HG03097 (cell line): Measurements from ENCODE around the gene PARP8.
A peak's percentile ranks its signal among the peaks of the same experiment; 100 is the strongest.
"Not testable (repeated sequence)": the region's sequence is repeated elsewhere in the genome, so short reads cannot be mapped to it uniquely, and the experiment has no call there.

Experiments
- ATAC-seq: cut with Tn5 transposase; IDR thresholded peaks from one replicate; pipeline ENCODE4 v1.9.1; 2021; ENCODE audit not compliant: unreplicated experiment, low FRiP score

PARP8 gene

DNA sequence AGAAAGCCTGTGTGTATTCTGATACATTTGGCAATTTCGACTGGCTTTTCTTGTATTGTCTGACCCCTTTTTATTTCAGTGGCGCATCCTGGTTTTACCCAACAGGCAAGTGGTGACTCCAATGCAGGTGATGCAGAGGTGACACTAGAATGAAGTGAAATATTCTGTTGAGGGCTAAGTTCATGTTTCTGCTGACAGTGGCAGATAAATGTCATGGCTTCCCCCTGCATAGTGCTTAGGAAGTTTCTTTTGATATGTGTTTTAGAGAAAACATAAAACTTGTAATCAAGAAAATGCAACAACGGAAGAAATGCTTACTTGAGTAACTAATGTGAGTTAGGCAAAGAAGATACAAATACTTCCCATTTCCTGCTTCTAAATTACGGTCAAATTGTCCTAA lies 13.1 kb downstream of the PARP8 start:
- not testable (repeated sequence) for ATAC-seq

DNA sequence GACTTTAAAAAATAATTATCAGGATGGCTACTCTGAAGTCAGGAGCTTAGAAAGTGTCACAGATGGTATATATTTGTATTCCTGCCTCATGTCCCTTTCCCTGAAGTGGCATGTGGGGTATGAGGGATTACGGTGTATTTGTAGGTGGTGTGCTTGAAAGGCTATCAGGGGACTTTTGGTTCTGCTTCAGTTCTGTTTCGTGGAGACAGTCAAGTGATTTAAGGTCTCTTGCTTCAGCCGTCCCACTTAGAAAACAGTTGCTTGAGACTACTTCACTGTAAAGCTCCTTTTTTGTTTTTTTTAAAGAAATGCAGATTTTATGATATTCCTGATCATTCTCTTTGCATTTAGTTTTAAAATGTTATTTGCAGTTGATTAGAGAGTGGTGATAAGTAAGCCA lies 18.3 kb downstream of the PARP8 start:
- no peak for ATAC-seq

DNA sequence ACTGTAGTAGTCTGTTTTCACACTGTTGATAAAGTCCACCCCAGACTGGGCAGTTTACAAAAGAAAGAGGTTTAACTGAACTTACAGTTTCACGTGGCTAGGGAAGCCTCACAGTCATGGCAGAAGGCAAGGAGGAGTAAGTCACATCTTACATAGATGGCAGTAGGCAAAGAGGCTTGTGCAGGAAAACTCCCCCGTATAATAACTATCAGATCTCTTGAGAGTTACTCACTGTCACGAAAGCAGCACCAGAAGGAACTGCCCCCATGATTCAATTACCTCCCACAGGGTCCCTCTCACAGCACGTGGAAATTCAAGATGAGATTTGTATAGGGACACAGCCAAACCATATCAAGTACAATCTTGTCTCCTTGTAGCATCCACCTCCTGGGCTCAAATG lies 21.1 kb downstream of the PARP8 start:
- no peak for ATAC-seq

DNA sequence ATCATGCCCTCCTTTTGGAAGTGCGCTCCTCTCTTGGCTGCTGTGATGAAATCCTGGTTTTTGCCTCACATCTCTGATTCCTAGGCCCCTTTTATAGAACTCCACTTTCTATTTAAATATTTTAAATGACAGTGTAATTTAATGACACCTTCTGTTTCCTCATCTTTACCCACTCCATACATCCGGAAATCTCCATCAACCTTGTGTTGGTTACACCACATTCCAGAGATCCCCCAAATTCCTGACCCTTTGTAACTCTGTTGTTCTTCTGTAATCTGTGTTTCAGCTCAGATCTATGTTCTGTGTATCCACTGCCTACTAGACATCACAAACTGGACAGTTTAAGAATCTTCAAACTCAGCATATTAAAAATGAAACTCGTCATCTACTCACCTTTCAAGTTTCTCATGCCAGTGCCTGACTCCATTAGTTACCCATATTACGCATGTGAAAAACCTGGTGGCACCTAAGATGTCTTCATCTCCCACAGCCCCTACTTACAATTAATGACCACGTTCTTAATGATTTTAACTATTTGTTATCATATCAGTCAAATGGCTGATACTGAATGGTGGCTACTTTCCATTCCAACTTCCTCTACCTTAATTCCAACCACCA lies 25.1 kb downstream of the PARP8 start:
- no peak for ATAC-seq

DNA sequence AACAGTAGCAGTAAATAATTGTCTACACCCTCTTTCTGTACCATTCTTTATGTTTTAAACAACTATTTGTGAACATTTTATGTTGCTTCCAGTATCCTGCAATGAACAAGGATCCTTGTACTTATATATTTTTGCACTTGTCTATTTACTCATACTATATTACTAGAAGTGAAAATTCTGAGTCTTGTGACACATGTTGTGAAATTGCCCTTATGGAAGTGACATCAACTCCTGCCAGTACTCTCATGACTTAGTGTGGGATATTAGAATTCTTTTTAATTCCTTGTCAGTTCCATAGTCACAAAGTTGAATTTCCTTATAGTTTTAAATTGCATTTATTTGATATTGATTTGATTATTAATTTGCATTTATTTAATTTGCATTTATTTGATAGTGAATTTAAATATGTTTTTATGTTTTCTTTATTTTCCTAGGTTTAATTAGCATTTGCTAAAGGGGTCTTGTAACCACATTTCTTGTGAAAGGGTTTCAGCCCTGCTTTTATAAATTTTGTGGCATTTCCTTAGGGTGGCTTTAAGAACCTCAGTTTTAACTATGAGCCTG lies 27.7 kb downstream of the PARP8 start:
- ATAC-seq = no peak

DNA sequence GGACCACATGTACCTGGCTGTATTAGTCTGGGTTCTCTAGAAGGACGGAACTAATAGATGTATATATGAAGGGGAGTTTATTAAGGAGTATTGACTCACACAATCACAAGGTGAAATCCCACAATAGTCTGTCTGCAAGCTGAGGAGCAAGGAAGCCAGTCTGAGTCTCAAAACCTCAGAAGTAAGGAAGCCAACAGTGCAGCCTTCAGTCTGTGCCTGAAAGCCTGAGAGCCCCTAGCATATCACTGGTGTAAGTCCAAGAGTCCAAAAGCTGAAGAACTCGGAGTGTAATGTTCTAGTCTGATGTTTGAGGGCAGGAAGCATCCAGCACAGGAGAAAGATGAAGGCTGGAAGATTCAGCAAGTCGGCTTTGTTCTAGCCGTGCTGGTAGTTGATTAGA lies 28.2 kb downstream of the PARP8 start:
- not testable (repeated sequence) for ATAC-seq

DNA sequence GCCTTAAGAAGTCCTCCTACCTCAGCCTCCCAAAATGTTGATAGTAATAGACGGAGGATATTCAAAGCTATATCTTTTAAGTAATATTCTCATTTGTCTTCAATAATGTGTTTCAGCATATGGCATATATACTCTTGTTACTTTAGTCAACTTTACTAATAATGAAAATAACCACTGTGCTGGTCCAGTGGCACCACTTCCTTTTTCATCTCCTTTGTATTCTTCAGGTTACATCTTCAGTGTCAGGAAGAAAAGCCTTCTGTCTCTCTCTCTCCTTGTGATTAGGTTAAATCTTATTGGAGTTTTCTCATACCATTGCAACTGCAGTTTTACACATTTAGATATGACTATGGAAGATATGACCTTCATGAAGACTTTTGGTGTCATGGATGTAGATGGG lies 31.3 kb downstream of the PARP8 start:
- ATAC-seq = peak; percentile 55

DNA sequence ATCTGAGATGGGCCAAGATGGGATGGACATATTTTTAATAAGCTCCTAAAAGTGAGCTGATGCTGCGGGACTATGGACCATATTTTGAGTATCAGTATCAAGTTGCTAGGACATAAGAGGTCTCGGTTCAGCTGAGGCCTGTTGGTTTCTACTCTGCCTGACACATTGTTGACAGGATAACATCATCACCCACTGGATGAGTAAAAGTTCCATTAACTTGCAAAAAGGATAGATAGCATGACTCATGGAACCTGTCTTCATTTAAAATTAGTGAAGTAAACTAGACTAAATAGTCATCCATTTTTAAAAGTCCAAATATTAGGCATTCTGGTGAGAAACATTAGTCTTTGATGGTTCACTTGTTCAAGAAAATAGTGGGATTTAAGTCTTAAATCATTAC lies 33.3 kb downstream of the PARP8 start:
- ATAC-seq = no peak

DNA sequence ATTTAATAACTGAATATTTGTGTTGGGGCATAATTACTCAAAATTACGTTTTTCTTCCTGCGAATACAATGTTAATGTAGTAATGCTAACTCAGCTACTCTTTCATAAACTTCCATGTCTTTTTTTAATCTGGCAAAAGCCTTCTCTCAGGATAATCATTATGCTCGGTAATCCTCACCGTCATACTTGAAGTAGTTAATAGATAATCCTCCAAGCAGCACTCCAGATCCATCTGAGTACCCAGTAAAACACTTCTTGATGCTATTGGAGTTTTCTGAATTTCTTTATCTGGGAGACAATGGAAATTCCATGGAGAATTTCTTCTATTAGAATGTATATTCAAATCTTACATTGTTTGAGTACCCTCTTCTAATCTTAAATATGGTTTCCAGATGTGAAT lies 34.3 kb downstream of the PARP8 start:
- no peak for ATAC-seq

DNA sequence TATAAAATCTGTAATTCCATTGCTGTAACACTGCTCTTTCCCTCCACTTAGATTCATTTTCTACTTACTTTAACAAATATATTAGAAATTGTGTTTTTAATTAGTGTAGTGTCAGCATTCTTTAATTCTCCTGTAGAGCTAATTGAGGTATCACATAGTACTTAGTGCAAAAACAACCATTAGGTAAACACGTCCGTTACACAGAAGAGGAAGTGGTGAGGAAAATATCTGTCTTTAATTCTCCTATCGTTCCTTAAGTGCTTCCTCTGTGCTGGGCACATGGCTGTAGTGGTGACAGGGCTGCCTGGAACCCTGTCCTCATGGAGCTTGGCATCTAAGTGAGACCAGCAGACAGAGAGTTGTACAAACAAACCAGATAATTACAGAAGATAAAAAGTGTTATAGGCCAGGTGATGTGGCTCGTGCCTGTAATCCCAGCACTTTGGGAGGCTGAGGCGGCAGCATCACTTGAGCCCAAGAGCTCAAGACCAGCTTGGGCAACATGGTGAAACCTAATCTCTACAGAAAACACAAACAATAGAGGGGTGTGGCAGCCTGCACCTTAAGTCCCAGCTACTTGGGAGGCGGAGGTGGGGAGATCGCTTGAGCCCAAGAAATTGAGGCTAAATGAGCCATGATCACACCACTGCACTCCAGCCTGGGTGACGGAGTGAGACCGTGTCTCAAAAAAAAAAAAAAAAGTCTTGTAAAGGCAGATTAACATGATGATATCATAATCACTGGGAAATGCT lies 36.4 kb downstream of the PARP8 start:
- ATAC-seq = no peak

DNA sequence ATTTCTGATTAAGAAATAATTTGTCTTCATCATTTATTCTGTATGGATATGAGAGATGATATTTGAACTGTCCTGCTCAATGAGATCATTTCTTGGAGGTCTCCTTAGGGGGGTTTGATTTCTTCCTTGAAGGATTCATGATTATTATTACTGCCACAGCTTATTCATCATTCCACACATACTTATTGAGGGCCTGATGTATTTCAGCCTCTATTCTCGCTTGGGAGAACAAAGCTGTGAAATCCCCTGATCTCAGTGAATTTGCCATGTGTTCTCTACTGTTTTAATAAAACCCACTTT lies 36.9 kb downstream of the PARP8 start:
- no peak for ATAC-seq

DNA sequence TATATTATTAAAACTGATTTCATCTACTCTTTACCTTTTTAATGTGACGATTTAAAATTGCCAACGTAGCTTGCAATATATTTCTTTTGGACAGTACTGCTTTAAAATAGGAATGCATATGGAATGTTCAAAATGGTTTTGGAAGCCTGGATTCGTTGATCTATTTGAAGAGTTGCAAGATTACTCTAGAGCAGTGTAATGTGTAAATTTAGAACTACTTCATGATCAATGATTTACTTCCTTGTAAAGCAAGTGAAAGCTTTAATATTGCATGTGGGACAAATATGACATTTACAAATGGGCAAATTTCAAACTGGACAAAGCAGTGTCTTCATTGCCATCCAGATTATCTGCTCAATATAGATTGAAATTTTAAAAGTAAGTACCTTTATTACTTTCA lies 38.3 kb downstream of the PARP8 start:
- no peak for ATAC-seq

DNA sequence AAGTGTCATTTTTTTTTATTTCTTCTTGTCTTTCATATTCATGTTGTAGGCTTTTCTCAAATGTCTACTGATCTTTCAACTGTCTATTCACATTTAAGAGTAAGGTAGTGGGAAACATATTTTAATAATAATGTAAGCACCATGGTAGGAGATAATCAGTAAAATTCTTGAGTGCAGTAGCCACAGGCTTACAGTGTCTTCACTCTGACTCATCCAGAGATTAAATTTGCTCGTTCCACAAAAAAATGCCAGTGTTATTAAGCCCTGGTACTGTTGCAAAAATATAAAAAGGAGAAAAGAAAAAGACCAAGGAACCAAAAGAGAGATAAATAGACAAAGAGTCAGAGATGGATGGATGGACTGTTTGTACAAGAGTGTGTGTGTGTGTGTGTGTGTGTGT lies 43.0 kb downstream of the PARP8 start:
- no peak for ATAC-seq

DNA sequence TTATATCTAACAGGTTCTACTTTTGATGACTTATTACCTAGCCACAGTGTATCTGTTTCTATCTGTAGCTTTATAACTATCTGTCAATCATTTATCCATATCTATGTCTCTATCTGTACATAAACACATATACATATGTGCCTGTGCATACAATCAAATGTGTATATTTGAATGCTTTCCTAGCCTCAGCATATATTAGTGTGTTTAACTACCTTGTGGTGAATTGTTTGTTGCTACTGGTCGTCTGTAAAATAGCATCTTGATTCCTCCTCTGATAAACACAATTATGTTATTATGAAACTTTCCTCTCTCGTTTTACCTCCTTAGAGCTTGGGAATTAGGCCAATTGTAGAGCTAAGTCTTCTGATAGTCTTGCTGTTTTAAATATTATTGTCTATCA lies 44.4 kb downstream of the PARP8 start:
- peak; percentile 27 for ATAC-seq

DNA sequence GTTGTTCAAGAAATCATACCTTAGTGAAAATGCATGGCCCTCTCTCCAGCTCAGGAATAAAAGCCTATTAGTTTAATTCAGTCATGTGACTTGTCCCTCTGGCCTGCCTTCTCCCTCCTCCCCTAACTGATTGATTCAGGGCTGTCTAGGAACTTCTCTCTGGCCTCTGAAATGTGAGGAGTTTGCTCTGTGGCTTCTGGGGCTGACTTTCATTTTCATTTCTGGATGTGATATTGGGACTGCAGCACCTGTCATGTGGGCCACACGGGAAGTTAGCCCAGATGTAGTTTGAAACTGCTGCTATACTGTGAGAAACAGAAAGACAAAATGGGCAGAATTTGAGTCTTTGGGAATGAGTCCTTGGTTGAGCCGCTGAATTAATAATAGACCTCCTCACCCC lies 44.8 kb downstream of the PARP8 start:
- ATAC-seq = peak; percentile 95

DNA sequence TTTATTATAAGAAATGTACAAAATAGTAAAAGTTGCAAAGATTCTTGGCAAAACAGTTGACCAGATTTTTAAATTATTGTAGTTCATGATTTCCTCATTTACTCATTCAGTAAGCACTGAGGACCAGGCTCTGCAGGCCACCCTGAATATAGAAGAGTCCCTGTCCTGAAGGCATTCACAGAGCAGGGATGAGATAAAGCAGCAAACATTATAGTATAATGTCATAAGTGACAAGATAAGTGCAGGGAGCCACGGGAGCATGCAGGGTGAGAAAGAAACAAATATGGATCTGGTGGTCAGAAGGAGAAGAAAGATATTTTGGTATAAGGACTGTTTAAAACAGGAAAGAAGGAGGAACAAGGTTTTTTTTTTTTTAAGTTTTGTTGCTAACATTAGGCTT lies 46.0 kb downstream of the PARP8 start:
- no peak for ATAC-seq

DNA sequence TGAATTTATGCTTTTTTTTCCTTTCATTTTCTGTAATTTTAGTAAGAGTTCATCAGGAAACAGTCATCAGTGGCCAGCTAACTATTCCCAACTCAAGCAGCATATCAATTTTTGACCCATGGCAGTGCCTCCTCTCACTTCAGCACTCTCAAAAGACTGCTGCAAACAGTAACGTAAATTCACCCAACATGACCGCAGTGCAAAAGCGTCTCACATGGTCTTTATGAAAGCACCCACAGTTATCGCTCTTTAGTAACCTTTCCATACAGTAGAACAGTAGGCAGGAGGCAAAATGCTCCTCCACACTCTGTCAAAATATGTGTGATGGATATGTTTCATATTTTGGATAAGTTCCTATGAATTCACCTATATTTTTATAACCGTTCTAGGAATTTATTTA lies 48.6 kb downstream of the PARP8 start:
- ATAC-seq = no peak

DNA sequence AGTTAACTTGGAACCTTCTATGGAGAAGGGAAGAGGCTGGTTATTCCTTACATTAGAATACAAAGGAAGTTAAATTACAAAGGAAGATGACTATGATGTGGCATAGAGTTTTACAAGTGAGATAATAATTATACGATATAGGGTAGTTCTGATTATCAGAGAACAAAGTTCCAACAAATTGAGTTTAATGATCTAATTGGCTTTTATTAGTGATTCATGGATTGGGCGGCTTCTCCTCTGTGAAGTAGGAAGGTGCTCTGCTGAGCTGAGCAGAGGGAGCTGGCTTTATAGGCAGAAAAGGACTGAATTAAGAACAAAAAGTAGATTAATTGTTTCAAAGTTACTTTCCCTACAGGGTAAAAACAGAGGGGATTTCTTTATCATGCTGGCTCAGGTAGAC lies 49.7 kb downstream of the PARP8 start:
- no peak for ATAC-seq

DNA sequence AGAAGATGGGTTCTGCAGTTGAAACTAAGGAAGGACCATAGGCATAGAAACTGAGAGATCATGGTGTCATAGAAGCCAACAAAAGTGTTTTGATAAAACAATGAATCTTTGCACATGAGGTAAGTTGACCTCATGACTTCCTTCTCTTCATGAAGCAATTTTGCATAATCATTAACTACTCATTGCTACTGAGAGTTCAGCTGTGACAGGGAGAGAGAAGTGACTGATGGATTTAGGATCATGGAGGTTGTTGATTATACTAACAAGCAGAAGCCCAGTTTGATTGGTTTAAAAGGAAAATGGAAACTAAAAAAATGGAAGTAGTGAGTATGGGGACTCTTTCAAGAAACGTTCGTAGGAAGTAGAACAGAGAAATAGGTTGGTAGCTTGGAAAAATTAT lies 51.2 kb downstream of the PARP8 start:
- ATAC-seq = peak; percentile 65

DNA sequence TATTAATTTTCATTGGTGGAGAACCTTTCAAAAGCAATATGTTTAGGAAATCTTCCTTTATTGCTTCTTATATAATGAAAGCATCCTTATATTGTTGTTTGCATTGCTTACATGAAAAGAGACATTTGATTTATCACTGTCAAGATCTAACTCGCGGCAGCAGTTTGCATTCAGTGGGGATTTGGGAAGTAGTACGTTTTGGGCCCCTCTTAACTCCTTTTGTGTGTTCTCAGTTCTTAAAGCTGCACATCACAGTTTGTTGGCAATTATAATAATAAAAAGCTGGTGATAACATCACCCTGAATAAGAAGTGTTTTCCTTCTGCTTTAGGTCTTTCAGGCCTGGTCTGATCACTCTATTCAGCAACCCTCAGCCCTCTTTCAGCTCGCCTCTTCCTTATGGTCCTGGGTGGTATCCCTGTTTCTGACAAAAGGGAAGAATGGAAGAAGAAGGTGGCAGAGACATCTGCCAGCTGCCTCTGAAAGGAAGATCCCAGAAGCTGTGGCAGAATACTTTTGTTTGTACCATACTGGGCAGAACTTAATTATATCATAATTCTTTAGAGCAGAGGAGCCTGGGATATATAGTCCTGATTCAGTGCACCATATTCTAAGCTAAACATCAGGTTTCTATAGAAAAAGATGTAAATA lies 53.7 kb downstream of the PARP8 start:
- ATAC-seq = no peak

DNA sequence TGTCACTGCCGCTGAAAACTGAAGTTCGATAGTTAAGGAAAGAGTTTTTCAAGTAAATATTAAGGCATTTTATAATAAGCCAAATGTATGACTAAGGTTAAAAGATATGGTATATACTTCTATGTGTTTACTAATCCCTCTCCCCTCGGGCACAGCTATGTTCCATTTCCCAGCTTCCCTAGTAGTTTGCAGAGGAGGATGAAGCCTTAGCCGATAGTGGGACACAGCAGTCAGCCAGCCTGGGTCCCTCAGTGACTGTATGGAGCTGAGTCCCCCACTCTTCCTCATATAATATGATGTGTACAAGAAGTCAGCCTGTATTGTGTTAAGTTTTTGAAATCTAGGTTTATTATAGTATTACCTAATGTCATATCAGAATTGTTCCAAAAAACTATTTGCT lies 55.8 kb downstream of the PARP8 start:
- ATAC-seq = no peak

DNA sequence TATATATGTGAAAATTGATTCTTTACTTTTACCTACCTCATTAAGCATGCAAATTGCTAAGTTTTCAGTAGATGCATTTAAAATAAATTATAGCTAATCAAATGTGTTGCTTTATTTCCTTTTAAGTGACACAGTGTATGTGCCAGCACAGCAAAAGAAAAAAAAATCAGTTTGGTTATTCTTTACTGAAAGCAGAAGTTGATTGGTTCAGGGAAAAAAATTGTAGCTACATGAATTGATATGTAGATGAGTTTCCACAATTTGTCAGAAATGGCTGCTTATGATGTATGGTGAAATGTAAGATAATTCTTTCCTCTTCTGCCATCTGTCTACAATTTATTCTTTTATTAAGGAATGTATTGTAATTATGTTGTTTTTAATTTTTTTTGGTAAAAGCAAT lies 57.8 kb downstream of the PARP8 start:
- no peak for ATAC-seq
